G401.6 (cell line): ENCODE measurements around the gene ALDH8A1.

Experiments used
- FAIRE-seq: peaks from 2 replicates; lab custom pipeline; 2012; peaks lifted over from hg19 to GRCh38; lab: Jason Lieb, UNC

The ALDH8A1 gene

DNA sequence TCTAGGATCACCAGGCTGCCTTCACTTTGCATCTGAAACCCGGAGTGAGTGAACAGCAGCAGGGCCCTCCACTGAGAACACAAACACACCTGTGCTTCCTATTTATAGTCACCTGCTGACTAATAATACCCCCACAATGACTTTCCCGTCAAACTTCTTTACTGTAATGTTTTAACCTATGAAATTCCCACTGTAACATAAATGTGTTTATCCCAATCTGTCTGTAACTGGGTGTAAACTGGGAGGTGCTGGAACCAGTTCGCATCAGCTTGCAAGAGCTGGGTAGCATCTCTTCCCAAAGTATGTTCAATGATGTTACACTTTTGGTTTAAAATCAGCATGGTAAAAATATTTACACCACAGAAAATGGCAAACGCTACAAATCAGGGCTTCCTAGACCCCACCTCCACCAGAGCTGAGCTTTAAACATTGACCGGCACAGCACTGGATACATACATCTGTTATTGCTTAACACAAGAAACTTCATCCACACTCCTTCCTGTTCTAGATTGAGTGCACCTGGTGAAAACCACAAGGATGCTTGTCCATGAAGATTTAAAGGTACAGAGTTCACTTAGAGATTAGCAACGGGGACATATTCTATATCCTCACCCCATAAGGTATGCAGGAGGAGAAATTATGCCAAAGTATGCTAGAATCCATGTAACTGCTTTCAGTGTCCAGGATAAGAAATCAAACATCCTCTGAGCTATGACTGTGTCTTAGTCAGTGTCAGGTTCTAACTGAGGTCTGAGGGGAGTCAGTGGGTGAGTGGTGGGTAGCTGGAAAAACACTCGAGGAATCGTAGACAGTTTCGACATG, 79.0 kb downstream of the ALDH8A1 start:
- no peak for FAIRE-seq

GRCh38 chr6:134868812-134869211, 81.1 kb downstream of the ALDH8A1 start:
- FAIRE-seq: peak; percentile 13
